ENCODE measurements around the gene LEFTY2.
"Not testable (repeated sequence)": the region's sequence is repeated elsewhere in the genome, so short reads cannot be mapped to it uniquely, and the experiment has no call there.

LEFTY2 gene

DNA sequence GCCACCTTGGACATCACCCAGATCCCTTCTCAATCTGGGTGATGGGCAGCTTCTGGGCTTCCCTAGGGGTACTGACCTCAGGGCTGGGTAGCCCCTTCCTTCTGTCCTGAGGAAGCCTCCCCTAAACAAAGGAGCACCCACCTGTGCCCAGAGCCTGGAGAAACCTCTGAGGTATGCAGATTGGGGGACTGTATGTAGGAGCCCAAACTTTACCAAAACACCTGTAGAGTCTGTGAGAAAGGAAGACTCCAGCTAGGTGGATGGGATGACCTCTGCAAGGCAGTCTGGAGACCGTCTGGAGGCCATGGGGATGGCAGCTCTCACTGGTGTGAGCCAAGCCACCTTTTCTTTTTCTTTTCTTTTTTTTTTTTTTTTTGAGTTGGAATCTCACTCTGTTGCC is 13.7 kb upstream of the LEFTY2 start:
- no peak for DNase-seq (ENCODE audit: low read depth in 3 of 3)

DNA sequence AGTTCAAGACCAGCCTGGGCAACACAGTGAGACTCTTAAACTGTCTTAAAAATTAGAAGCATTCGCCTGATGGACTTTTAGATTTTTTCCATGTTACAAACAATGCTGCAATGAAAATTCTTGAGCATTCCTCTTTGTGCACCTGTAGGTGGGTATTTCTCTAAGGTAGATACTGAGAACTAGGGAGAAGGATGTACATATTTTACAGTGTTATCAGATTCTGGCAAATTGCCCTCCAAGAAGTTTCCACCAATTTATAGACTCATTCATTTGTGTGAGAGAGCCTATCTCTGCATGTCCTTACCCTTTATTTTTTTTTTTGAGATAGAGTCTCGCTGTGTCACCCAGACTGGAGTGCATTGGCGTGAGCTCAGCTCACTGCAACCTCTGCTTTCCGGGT is 12.3 kb upstream of the LEFTY2 start:
- no peak for DNase-seq (ENCODE audit: low read depth in 3 of 3)

DNA sequence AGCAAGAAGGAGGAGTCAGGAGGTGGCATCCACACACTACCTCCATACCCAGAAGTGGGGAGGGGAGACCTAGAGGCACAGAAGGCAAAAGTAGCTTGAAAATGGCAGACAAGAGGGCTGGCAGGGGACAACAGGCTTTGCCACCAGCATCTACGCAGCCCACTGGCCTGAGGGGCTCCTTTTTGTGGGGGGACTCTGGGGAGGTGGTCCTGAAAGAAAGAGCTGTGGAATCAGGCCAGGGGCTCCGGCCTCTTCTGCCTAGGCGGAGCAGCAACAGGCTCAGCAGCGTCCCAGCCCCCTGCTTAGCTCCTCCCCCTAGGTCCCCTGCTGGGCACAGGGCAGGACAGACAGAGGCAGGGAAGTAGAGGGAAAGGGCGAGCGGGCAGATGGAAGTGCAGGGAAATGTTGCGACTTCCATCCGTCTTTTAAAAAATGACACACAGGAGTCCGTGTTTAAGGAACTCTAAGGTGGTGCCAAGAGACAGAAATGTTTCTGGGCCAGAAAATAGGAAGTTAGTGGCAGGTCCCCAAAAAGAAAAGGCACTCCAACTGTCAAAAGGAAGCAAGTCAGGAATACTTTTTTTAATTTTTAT is 10.0 kb upstream of the LEFTY2 start:
- no peak for DNase-seq (ENCODE audit: low read depth in 3 of 3)

DNA sequence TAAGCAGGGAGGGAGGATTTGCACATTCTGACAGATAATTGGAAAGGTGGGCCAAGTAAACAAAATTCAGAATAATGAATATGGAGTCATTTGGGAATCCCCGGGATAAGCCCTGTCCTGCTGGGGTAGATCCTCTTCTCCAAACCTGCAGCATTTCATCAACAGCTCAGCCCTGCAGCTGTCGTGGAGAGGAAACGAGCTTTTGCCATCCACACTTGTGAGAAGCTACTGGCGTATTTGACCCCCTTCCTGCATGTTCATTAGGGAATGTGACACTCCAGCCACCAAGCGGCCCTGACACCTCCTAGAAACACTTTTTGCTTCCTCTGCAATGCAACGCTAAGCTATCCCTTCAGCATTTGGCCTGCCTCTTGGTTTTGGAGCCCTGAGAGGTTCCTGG is 8.0 kb upstream of the LEFTY2 start:
- no peak for DNase-seq (ENCODE audit: low read depth in 3 of 3)

DNA sequence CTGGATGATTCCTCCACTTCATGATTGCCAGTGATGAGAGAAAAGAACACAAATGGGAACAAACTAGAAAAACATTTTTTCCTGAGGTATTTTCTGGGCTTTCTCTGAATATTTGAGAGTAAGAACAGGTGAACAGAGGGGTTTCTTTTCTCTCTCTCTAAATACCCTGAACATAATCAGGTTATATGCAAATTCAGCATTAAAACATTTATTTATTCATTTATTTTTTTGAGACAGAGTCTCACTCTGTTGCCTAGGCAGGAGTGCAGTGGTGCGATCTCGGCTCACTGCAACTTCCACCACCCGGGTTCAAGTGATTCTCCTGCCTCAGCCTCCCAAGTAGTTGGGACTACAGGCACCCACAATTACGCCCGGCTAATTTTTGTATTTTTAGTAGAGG is 5.8 kb upstream of the LEFTY2 start:
- no peak for DNase-seq (ENCODE audit: low read depth in 3 of 3)

DNA sequence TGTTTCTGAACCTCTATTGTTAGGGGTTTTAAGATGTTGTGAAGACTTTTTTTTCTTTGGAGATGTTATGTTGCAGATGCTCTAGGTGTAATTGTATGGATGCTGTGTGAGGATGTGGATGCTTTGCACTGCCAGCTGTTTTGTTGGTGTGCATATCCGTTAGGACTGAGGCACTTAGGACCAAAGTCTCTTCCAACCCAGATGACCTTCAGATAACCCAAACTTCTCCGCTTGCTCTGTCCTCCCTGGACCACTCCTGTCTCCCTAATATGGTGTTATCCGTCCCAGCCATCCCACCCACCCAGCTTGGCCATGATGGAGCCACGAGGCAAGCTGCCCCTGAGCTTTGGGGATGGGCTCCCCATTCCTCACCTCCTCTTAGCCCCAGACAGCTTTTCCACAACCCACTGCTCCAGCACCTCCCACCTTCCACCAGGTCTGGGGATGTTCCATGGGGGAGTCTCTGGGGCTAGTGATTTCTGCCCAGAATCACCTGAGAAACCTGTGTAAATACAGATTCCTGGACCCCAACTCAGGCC is 5.1 kb upstream of the LEFTY2 start:
- DNase-seq (ENCODE audit: low read depth in 3 of 3), result no peak

DNA sequence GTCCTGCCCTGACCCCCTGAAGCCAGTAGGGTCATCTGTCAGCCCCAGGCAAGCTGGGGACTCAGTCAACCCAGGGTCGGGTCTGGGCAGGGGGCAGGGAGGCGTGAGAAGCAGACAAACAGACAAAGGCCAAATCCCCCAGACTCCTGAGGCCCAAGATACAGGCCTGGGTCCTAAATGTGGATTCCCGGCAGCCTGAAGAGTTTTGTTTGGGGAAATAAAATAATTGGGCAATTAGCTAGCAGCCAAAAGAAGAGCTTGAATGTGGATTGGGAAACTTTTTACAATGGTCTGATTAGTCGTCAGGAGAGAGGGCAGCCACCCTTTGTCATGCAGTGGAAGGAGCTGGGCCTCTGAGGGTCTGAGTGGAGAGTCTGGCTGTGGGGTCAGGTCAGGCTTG is 4.5 kb upstream of the LEFTY2 start:
- no peak for DNase-seq (ENCODE audit: low read depth in 3 of 3)

DNA sequence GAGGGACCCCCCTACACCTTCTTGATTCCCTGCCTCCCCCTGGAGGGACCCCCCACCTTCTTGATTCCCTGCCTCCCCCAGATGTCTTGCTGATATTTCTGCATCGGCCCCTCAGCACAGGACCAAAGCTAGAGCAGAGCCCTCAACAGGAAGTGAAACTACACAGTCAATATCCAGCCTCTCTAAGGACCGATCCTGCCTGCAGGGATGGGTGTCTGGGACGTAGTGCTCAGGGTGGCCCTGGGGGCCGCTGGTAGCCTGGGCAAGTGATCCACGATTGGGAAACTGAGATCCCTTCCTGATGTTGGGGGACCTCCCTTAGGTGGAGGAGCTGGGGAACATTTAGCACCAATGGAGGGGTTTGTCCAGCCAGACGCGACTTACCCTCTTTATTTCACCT is 3.9 kb upstream of the LEFTY2 start:
- no peak for DNase-seq (ENCODE audit: low read depth in 3 of 3)

DNA sequence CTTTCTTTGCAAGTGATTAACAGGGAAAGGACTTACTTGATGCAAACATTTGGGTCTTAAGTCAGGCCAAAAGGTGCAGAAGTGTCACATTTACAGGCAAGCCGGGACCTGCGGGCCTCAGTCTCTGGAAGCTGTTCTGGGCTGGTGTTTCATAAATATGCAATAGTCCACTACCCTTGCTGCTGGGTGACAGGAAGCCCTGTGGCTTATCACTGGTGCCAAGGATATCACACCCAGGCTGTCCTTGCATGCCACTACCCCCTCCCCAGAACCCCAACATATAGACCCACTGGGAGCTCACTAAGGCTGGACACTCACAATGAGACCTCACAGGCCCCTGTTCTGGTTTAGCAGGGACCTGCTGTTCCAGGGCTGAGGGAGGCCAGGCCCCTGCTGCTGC is 3.4 kb upstream of the LEFTY2 start:
- no peak for DNase-seq (ENCODE audit: low read depth in 3 of 3)

DNA sequence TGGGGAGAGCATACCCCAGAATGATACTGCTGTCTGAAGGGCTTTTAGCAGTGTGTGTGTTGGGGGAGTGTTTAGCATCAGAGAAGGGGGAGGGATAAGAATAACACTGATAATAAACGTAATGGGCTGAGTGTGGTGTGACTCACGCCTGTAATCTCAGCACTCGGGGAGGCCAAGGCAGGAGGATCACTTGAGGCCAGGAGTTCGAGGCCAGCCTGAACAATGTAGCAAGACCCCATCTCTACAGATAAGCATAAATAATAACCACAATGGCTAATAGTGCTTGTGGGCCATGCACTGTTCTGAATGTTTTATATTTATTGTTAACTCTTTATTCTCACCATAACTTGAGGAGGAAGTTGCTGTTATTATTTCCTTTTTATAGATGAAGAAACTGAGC is 2.6 kb upstream of the LEFTY2 start:
- no peak for DNase-seq (ENCODE audit: low read depth in 3 of 3)

DNA sequence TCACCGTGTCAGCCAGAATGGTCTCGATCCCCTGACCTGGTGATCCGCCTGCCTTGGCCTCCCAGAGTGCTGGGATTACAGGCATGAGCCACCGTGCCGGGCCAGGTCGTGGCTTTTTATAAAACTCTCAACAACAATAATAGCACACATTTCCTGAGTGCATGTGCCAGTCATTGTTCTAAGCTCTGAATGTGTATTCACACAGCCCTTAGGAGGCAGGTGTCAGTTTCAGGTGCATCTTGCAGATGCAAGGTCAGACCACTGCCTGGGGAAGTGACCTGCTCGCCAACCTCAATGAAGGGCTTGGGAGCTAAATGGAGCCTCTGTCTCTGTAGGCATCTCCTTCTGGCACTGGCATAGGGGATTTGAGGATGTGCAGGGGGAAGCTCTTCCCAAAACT is 1.6 kb upstream of the LEFTY2 start:
- DNase-seq (ENCODE audit: low read depth in 3 of 3), result no peak

DNA sequence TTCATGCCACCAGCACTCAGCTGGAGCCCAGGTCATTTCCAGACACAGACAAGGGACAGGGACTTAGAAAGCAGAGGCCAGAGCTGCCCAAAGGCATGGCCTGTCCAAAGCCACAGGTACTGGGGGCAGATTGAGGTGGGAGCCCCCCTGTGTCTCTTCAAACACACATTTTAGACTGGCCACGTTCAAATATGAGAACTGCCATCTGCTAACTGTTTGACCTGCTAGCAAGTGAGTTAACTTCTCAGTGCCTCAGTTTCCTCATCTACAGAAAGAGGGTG is 862 bp upstream of the LEFTY2 start:
- no peak for DNase-seq (ENCODE audit: low read depth in 3 of 3)

DNA sequence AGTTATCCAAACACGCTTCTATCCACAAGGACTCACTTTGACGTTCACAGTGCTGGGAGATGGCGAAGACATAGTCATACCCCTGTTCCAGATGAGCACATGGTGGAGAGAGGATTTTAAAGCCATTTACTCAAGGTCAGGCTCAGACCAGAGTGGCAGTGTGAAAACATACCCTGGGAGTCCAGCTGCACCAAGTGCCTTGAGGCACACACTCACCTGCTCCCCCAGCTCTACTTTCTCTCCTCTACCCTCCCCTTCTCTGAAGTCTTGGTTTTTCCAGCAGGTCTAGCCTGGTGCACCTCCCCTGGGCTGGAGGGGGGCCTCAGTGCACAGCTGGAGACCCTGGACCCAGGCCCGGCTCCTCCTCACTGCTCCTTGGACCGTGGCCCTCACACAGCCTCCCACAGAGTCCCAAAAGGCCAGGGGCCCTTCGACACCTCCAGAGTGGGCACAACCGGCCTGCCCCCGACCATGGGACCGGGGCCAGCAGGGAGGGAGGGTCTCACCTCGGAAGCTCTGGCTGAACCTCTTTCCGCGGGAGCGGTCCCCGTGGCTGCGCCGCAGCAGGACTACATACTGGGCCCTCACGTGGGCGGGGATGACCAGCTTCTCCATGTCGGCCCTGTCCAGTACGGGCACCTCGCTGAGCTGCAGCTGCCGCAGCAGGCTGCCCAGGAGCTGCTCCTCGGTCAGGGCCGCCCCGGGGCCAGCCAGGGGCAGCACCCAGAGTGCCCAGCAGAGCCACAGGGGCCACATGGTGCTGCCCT is 452 bp downstream of the LEFTY2 start:
- DNase-seq (ENCODE audit: low read depth in 3 of 3), result no peak

DNA sequence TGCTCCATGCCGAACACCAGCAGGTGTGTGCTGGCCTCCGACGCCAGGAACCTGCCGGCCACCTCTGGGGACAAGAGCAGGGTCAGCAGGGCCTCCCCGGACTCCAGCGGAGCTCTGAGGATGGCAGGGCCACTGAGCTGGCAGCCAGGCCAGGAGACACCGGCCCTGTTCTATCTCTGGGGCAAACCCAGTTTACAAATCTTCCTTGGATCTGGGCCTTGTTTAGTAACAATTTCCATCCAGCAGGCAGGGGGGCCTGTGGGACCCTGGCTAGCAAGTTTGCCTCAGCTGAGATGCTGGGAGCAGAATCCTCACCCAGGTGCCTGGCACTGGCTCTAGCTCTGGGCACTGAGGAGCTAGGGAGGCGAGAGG is 1.1 kb downstream of the LEFTY2 start:
- not testable (repeated sequence) for DNase-seq (ENCODE audit: low read depth in 3 of 3)

DNA sequence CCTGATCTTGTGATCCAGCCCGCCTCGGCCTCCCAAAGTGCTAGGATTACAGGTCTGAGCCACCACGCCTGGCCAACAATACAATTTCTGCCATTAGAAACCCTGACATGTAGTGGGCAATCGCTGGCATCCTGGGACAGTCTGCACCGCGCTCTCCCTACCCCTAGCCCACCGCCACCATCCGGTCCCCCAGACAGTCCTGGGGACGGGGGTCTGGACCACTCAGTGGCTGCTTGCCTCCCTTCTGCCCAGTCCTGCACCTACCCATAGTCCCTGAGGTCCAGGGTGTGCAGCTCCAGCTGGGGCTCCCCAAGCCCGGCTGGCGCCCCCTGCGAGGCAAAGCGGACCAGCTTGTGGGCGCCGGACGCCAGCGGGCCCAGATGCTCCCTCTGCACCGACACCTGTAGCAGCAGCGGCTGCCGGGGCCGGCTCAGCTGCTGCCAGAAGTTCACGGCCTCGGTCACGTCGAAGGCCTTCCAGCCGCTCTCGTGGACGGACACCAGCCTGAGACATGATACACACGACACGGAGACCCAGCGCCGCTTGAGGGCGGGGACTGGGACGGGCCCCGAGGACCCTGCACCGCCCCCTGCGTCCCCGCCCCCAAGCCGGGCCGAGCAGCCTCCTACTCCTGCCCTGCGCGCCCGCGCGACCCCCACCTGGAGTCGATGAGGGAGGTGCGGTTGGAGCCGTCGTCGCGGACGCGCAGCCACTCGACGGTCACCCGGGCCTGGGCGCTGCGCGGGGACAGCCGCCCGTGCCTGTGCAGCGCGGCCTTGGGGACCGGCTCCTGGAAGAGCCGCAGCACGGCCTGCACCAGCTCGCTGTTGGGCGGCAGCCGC is 1.7 kb downstream of the LEFTY2 start:
- not testable (repeated sequence) for DNase-seq (ENCODE audit: low read depth in 3 of 3)

DNA sequence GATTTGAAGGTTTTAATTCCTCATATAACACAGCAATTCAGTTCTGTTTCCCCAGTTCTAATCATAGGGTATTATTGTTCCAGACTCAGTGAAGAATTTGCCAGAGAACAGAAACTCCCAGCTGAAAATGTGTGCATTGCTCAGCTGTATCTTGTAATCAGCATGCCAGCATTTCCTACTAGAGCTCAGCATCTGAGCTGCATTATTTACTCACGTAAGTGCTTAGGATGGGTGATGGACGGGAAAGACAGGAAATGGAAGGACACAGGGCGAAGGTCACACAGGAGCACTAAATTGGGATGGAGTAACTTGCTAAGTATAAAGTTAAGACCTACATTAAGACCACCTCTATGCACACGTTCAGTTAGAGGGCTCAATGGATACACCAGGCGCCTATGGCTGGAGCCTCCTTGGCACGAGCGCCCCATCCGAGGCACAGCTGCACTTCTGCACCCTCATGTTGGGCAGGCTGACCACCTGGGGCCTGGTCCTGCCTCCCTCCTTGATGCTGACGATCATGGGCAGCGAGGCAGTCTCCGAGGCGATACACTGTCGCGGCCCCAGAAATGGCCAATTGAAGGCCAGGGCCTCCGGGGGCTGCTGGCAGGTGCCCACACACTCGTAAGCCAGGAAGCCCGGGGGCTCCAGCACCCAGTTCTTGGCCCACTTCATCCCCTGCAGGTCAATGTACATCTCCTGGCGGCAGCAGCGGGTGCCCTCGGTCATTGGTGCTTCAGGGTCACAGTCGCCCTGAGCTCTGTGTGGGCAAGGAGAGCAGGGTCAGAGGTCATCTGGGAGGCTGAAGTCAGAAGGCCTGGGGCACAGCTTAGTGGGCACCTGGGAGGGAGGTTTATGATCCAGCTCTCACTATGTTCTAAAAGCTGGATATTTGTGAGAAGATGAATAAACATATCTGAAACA is 3.7 kb downstream of the LEFTY2 start:
- no peak for DNase-seq (ENCODE audit: low read depth in 3 of 3)

DNA sequence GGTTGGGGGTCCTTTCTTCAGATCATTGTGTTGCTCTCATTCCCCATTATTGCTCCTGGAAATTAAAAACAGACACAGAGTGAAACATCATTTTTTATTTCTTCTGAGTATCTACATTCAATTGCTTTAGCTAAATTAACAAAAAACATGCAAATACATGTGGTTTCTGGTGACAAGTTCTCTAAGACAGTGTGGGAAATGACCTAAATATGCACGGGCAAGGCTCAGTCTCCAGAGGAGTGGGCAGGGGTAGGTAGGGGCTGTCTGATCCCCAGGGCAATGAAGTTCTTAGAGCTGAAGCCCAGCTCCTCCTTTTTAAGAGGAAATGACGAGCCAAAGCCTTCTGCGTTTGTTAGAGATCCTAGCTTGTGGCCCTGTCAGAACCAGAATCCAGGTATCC is 4.5 kb downstream of the LEFTY2 start:
- no peak for DNase-seq (ENCODE audit: low read depth in 3 of 3)

DNA sequence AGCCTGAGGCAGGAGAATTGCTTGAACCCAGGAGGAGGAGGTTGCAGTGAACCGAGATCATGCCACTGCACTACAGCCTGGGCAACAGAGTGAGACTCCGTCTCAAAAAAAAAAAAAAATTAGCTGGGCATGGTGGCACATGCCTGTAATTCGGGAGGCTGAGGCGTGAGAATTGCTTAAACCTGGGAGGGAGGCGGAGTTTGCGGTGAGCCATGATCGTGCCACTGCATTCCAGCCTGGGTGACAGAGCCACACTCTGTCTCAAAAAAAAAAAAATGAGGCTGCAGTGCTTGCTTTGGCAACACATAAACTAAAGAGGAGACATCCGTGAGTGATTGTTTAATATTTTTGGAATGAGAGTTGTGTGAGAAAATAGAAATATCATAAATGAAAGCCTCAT is 4.9 kb downstream of the LEFTY2 start:
- not testable (repeated sequence) for DNase-seq (ENCODE audit: low read depth in 3 of 3)

DNA sequence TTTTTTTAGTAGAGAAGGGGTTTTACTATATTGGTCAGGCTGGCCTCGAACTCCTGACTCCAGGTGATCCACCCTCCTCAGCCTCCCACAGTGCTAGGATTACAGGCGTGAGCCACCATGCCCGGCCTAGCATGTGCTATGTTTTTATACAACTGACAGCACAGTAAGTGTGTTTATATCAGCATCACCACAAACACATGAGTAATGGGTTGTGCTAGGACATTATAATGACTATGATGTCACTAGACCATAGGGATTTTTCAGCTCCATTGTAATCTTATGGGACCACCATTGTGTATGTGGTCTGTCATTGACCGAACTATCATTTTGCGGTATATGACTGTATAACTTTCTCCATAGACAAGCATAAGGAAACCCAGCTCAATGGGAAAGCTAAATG is 6.3 kb downstream of the LEFTY2 start:
- no peak for DNase-seq (ENCODE audit: low read depth in 3 of 3)

DNA sequence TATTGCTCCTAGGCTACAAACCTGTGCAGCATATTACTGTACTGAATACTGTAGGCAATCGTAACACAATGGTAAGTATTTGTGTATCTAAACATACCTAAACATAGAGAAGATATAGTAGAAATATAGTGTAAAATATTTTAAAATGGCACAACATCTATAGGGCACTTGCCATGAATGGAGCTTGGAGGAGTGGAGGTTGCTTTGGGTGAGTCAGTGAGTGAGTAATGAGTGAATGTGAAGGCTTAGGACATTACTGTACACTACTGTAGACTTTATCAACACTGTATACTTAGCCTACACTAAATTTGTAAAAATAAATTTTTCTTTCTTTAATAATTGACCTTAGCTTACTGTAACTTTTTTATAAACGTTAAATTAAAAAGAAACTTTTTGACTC is 7.9 kb downstream of the LEFTY2 start:
- DNase-seq (ENCODE audit: low read depth in 3 of 3), result no peak

DNA sequence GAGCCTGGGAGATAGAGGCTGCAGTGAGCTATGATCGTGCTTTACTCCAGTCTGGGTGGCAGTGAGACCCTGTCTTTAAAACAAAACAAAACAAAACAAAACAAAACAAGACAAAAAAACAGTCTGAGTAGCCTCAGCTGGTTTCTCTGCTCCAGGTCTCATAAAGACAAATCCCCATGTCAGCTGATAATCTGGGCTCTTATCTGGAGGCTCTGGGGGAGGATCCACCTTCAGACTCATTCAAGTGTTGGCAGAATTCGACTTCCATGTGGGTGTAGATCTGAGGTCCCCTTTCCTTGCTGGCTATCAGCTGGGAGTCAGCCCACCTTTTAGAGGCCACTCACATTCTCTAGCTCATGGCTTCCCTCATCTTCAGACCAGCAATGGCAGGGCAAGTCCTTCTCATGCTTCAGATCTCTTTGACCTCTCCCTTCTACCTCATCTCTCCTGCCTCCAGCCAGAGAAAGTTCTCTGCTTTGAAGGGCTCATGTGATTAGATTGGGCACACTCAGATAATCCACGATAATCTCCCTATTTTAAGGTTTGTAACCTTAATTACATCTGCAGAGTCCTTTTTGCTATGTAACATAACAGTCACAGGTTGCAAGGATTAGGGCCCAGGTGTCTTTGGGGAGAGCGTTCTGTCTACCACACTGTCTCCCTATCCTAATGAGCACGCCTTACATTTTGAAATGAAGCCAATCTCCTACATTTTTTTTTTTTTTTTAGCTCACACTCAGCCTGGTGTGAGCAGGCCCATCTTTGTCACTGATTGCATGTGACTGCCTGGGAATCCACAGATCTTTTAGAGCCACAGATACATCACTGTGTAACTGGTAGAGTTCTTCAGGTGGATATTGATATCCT is 9.5 kb downstream of the LEFTY2 start:
- DNase-seq (ENCODE audit: low read depth in 3 of 3), result no peak
